GM19035 (cell line): ENCODE data around the gene DHX15.
A peak's percentile ranks its signal among the peaks of the same experiment; 100 is the strongest.

Experiments
- ATAC-seq: cut with Tn5 transposase; IDR thresholded peaks from one replicate; pipeline ENCODE4 v1.9.1; 2021; ENCODE audit not compliant: unreplicated experiment

Gene DHX15

DNA sequence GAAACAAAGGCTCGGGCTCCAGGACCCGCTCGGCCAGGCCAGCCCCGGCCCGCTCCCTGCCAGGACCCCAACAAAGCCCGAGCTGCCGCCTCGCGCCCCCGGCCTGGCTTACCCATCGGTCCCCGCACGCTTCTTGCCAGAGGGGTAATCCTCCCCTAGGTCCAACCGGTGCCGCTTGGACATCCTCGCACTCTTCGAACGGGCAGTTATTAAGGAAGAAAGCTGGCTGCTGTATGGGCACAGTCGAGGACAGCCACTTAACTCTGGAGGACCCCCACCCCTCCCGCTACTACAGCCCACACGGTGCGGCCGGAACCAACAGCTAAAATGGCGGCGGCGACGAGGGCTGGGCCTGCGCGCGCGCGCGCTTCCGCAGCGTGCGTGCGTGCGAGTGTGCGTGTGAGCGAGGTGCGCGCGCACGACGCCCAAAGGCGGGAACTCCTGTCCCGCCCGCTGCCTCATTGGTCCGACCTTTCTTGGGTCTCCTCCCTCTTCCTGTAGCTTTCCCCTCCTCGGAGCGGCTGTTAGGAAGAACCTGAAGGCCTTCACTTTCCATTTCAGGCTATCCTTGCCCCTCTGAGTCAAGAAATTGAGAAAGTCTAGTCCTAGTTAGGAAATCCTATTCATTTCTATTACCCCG lies at the start of gene DHX15:
TSS of gene DHX15 (minus strand) at position 344 of the 640 bp plus-strand sequence. CDS start at position 183, 161 bp downstream.
- peak; percentile 83 for ATAC-seq

DNA sequence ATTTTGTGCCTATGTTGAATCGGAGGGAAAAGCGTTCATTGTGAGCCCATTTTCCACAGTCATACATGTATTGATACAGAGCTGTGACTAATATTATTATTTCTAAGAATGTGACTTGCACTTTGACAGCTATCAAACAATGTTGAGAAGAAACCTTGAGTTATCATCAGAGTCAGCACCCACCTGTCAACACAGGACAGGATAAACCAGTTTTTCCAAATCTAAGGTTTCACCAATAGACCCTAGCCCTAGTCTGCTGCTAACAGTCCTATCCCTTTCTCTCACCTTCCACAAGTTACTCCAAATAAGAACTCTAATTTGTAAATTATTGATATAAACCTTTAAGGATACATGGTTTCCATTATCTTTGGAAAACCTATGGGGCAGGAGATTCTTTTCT lies 47.7 kb upstream of the DHX15 start:
- no peak for ATAC-seq

DNA sequence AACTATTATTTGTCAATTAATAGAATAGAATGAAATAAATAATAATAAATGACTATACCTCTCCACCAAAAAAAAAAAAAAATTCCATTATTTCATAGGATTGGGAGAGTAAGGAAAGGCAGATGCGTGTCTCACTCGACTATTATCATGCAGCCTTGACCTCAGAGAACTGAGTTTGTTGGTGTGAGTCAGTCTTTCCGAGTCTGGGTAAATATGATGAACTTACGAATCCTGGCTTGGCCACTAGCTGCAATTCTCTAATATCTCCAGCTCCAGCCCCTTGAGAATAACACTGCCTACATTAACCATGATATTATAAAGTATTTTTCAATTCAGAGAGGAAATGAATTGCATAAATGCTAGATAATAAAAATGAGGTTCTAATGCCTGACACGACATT lies 46.6 kb upstream of the DHX15 start:
- ATAC-seq: no peak

GRCh38 chr4:24625091-24625490 lies 40.7 kb upstream of the DHX15 start:
- ATAC-seq: no peak

GRCh38 chr4:24624381-24624780 lies 40.0 kb upstream of the DHX15 start:
- no peak for ATAC-seq

GRCh38 chr4:24622146-24622834 lies 37.9 kb upstream of the DHX15 start:
- no peak for ATAC-seq

- ATAC-seq: no peak
These were observed 31.6 kb upstream of the DHX15 start for GRCh38 chr4:24615977-24616376.

DNA sequence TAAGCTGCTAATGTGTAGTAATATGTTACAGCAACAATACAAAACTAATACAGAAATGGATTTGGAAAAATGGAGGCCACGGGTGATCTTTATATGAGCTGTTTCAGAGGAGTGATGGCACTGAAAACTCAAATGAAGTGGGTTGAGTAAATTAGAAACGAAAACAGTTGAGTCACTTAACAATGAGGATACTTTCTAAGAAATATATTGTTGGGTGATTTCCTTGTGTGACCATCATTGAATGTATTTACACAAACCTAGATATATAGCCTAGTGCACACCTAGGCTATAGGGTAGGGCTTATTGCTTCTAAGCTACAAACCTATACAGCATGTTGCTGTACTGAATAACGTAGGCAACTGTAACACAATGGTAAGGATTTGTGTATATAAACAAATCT lies 30.5 kb upstream of the DHX15 start:
- no peak for ATAC-seq

DNA sequence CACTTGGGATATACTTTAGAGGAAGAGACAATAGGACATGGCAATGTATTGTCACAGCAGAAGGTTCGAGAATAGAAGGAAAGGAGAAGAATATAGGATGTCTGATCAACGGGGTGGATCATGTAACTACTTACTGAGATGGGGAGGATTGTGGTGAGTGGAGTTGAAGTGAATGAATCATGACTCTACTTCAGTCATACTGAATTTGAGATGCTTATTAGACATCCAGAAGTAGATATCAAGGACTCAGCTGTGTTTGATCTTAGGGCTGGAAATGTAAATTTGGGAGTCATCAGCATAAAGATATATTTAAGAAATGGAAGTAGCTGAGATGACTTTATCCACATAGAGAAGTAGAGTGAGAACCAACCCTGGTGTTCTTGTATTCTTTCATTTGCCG lies 29.1 kb upstream of the DHX15 start:
- ATAC-seq: no peak

GRCh38 chr4:24611575-24611974 lies 27.2 kb upstream of the DHX15 start:
- no peak for ATAC-seq

DNA sequence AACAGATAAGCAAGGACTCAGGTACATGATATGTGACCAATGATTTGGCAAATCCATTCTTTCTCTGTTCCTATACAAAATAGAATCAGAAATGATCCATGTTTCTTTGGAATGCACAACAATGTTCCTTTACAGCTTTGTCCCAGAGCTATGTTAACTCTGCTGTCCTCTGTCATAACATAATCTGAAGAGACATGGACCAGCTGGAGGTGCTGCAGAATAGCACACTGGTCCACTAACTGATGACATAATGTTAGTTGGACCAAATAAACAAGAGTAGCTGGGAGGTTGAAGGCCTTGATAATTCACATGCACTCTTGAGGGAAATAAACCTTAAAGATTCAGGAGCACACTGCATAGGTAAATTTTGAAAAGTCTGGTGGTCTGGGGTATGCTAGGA lies 23.0 kb upstream of the DHX15 start:
- no peak for ATAC-seq

DNA sequence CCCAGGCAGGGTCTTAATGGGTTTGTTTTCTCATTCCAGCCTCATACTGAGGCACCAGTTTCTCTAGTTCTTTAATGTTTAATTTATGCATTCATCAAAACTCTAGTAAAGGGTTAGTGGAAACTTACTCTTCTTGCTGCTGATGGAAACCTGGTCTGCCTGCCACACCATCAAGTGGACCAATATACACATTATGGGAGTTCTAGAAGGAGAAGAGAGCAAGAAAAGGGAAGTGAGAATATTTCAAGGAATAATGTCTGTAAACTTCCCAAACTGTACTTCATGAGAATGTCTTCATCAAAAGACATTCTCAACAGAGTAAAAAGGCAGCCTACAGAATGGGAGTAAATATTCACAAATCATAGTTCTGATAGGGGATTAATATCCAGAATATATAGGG lies 20.9 kb upstream of the DHX15 start:
- no peak for ATAC-seq

GRCh38 chr4:24604558-24605214 lies 20.3 kb upstream of the DHX15 start:
- ATAC-seq: no peak

- ATAC-seq: no peak
These were observed 19.0 kb upstream of the DHX15 start for GRCh38 chr4:24603343-24603742.

DNA sequence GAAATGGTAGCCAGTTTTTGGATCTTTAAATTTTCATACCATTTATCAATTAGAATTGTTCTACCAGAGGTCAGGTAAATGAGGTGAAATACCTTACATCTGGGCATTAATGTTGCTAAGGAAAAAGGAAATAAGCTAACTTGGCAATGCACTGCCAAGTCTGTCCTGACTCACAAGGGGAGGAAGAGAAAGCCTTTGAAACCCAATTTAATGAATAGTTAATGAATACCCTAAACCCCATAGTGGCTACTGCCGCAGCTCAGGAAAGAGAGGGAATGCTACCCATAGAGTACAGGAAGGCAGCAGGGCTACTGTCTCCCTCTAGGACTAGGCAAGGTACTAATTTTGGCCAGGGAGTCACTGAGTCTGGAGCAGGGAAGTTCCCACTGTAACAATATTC lies 16.8 kb upstream of the DHX15 start:
- no peak for ATAC-seq

- no peak for ATAC-seq
These were observed 14.9 kb upstream of the DHX15 start for GRCh38 chr4:24599275-24599674.

GRCh38 chr4:24598025-24598424 lies 13.7 kb upstream of the DHX15 start:
- ATAC-seq: no peak

- ATAC-seq: no peak
These were observed 11.3 kb upstream of the DHX15 start for GRCh38 chr4:24595659-24596058.

- no peak for ATAC-seq
These were observed 10.5 kb upstream of the DHX15 start for GRCh38 chr4:24594887-24595286.

DNA sequence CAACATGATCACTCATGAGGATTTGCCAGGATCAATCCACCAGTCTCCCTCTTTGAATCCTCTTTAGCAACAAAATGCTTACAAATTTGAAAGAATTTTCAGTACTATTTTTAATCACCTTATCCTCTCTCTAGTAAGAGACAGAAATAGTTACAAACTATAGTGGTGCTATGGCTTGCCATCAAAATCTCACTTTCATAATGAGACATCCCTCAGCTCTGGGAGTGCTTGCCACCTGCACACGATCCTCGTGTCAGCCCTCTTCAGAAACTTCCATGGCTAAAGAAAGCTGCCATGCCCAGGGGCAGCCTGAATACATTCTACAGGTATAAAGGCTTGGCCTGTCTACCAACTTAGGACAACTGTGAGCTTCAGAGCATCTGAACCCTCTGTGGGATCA lies 5.1 kb upstream of the DHX15 start:
- ATAC-seq: no peak

DNA sequence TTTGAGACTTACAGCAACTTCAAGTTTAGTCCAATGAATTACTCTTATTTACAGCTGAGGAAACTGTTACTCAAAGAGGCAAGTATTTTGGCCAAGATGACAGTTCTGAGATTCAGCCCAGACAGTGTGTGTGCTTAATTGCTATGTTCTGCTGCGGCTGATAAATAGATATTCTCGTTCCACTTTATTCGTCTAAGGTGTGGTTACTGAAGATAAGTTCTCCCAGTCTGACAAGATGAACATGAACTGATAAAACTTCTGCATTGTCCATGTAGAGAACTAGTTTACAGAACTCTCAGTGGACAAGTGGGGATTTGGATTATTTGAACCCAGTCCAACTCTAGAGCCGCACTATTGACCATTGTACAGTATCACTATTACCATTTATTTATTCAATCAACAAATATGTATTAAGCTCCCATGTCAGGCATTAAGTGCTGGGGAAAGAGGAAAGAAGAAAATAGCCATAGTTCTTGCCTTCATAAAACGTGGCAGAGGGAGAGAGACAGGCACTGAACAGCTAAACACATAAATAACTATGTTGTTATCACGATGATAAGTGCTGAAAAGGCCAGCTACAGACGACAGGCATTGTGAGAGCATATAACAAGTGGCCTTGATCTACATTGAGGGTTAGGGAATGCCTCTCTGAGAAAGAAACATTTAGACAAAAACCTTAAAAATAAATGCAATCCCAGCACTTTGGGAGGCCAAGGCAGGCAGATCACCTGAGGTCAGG lies 4.0 kb upstream of the DHX15 start:
- ATAC-seq: no peak
